Measurements from ENCODE around the gene TTLL10.
A peak's percentile ranks its signal among the peaks of the same experiment; 100 is the strongest.
"Not testable (repeated sequence)": the region's sequence is repeated elsewhere in the genome, so short reads cannot be mapped to it uniquely, and the experiment has no call there.

The TTLL10 gene

GRCh38 chr1:1141244-1141910 lies 32.3 kb upstream of the TTLL10 start:
- DNase-seq: no peak

GRCh38 chr1:1141911-1142250 lies 31.8 kb upstream of the TTLL10 start:
- no peak for DNase-seq

- not testable (repeated sequence) for DNase-seq
These were observed 31.3 kb upstream of the TTLL10 start for GRCh38 chr1:1142352-1142751.

GRCh38 chr1:1142844-1143243 lies 30.8 kb upstream of the TTLL10 start:
- no peak for DNase-seq

- no peak for DNase-seq
These were observed 30.0 kb upstream of the TTLL10 start for GRCh38 chr1:1143636-1144035.

- DNase-seq: peak in 1 of 2 experiments; percentile 72
These were observed 29.4 kb upstream of the TTLL10 start for GRCh38 chr1:1144122-1144842.

GRCh38 chr1:1144843-1145546 lies 28.7 kb upstream of the TTLL10 start:
- no peak for DNase-seq

GRCh38 chr1:1145547-1145914 lies 28.1 kb upstream of the TTLL10 start:
- no peak for DNase-seq

- no peak for DNase-seq
These were observed 27.7 kb upstream of the TTLL10 start for GRCh38 chr1:1146026-1146425.

- no peak for DNase-seq
These were observed 27.1 kb upstream of the TTLL10 start for GRCh38 chr1:1146596-1146995.

GRCh38 chr1:1148061-1148460 lies 25.6 kb upstream of the TTLL10 start:
- DNase-seq: no peak

GRCh38 chr1:1148569-1148968 lies 25.1 kb upstream of the TTLL10 start:
- no peak for DNase-seq

GRCh38 chr1:1149416-1149815 lies 24.3 kb upstream of the TTLL10 start:
- DNase-seq: no peak

- DNase-seq: no peak
These were observed 23.6 kb upstream of the TTLL10 start for GRCh38 chr1:1150100-1150499.

- DNase-seq: no peak
These were observed 22.4 kb upstream of the TTLL10 start for GRCh38 chr1:1151306-1151705.

GRCh38 chr1:1152431-1152830 lies 21.2 kb upstream of the TTLL10 start:
- not testable (repeated sequence) for DNase-seq

- DNase-seq: not testable (repeated sequence)
These were observed 20.5 kb upstream of the TTLL10 start for GRCh38 chr1:1153215-1153614.

GRCh38 chr1:1153874-1154273 lies 19.8 kb upstream of the TTLL10 start:
- no peak for DNase-seq

GRCh38 chr1:1155258-1155657 lies 18.4 kb upstream of the TTLL10 start:
- DNase-seq: no peak

- no peak for DNase-seq
These were observed 17.3 kb upstream of the TTLL10 start for GRCh38 chr1:1156140-1157032.

GRCh38 chr1:1157033-1157365 lies 16.7 kb upstream of the TTLL10 start:
- no peak for DNase-seq

GRCh38 chr1:1157426-1157913 lies 16.2 kb upstream of the TTLL10 start:
- DNase-seq: peak in 1 of 2 experiments; percentile 34
